SH-SY5Y (cell line): ENCODE results near the gene CLDND2.

Experiments
- GATA2 ChIP-seq: IDR thresholded peaks from 2 replicates; pipeline ENCODE4 v1.6.1; 2011; ENCODE audit warnings: mild to moderate bottlenecking, low read depth, low read length
- GATA3 ChIP-seq: IDR thresholded peaks from 2 replicates; pipeline ENCODE4 v1.6.1; 2011; ENCODE audit warnings: low read depth, mild to moderate bottlenecking, low read length, moderate library complexity

Gene CLDND2, protein sequence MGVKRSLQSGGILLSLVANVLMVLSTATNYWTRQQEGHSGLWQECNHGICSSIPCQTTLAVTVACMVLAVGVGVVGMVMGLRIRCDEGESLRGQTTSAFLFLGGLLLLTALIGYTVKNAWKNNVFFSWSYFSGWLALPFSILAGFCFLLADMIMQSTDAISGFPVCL

DNA sequence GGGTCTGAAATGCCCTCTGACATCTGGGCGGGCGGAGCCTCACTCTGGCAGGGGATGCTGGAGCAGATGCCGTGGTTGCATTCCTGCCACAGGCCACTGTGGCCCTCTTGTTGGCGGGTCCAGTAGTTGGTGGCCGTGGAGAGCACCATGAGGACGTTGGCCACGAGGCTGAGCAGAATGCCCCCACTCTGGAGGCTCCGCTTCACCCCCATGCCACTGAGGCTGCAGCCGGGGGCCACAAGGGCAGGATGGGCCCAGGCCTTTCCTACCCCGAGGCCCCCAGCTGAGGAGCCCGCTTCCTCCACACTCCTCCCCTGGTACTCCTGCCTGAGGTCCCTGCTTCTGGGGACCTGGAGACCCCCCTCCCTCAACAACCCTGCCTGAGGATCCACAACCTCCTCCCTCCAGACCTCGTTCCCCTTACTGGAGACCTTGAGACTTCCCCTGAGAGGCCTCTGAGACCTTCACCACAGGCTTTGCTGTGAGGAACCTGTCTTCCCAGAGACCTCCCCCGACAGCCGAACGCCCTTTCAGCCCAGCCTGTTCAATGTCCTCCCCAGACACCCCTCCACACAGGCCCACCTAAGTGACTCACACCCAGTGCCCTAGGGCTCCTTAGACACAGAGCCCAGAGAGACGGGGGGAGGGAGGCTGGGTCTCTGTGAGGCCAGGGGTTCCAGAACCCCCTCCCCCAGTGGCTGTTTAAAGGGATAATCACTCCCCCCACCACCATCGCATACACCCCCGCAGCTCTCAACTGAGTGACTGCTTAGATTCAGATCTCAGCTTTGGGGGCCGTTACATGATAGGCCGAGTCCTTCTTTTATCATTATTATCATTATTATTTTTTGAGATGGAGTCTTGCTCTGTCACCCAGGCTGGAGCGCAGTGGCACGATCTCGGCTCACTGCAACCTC lies at the start of gene CLDND2:
TSS of gene CLDND2 (minus strand) at position 638 of the 917 bp plus-strand sequence. CDS start at position 212, 426 bp downstream.
- TF ChIP-seq GATA3 (no peak), GATA2 (no peak)

DNA sequence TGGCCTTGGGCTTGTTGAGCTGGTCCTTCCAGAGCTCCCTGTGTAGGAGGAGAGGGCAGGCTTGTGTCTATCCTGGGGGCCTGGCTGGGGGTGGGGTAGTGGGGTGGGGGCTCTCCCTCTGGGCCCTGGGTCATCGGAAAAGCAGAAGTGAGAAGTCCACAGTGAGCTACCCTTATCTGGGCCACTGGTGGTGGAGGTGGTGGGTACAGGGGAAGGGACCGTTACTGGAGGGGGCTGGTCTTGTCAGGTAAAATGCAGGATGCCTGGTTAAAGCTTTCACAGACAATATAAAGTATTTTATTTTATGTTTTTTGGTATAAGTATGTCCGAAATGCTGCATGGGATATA lies 49.0 kb upstream of the CLDND2 start:
- no peak for TF ChIP-seq GATA2
- TF ChIP-seq GATA3, result no peak

DNA sequence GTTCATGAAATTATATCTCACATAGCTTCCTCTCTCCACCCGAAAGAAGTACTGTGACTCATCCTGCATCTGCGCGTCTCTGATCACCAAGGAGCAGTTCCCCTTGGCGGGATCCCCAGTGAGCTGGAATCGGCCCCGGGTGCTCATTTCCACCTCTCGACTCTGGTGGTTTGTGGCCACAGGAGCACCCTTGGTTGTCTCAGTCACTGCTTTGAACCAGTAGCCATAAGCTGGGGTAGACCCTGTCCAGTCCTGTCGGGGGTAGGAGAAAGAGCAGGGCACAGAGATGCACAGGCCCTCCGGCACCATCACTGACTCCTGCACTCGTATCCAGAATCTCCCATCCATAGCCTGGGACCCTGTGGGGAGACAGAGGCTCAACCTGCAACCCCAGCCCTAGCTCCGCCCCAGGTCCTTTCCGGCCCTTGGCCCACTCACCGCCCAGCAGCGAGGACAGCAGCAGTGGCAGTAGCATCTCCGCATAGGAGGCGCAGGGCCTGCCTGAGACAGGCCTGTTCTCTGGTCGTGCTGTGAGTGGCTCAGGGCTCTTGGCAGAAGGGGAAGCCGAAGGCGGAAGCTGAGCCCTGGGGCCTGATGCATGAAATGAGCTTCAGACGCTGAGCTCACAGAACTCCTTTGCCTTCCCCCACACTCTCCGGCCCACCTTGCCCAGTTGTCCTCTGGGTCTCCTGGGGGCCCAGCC lies 48.5 kb upstream of the CLDND2 start, which contains the start of gene SIGLEC10:
TSS of gene SIGLEC10 (minus strand) at position 536 of the 703 bp plus-strand sequence. CDS start at position 475, 61 bp downstream.
- TF ChIP-seq GATA3 (no peak), GATA2 (no peak)

DNA sequence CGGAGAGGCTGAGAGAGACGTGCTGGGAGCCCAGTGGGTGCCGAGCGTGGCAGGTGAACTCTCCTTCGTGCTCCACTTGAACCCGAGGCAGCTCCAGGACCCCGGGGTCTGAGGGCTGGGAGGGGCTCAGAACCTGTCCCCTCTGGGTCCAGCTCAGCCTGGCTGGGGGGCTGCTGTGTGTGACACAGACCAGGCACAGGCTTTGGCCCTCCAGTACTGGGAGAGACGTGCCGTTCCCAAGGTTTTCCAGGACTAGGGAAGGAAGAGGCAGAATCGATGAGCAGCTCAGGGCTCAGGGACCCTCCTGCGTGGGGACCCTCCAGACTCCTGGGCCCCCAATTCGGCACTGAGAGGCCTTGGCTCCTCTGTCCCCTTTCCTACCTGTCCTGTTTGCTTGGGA lies 46.4 kb upstream of the CLDND2 start:
- TF ChIP-seq GATA3 (no peak), GATA2 (no peak)

DNA sequence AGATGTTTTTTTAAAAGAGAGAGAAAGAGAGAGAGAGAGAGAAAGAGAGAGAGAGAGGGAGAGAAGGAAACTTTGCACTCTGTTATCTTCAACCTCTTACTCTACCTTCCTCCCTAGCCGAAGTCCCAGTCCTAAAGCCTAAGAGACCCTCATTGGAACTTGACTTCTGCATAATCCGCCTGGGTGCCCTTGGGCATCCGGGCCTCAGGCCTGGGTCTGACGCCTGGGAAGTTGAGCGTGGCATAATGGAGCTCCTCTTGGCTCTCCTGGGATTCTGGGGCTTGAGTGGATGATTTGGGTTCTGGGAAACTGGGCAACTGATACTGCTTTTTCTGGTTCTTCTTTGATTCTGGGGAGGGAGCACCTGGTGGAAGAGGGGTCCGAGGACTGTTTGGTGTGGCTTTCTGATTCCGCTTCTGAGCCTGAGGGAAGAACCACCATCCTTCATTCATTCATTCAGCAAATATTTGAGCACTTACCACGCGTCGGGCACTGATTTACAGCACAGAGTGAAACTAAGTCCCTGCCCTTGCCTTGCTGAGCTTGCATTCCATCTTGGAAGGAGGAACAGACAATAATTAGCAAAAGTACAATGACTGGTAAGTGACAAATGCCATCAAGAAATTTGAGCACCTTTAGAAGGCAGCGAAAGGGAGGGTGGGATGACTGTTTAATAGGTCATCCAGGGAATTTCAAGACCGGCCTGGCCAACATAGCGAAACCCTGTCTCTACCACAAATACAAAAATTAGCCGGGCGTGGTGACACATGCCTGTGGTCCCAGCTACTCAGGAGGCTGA lies 42.3 kb upstream of the CLDND2 start:
- no peak for TF ChIP-seq GATA3
- TF ChIP-seq GATA2, result no peak

DNA sequence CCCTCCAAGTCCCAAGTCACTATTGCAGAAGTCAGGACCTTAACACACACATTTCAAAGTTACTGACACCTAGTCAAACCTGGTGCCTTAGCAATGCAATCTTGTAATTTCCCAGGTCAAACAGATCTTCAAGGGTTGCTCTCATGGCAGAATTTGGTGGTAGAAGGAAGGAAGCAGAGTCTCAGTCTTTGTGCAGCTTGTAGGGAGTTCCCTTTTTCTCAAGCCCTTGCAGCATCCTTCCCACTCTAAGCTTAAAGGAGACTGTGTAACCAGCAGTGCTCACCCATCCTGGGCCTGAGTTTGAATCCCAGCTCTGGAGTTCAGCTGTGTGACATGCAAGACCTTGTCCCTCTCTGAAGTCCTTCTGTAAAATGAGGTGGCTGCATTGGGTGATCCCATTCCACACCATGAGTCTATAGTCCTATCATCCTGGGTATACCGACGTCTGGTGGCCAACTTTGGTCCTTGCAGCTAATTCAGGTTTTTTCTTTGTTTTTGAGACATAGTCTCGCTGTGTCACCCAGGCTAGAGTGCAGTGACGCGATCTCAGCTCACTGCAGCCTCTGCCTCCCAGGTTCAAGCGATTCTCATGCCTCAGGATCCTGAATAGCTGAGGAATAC lies 38.8 kb upstream of the CLDND2 start:
- TF ChIP-seq GATA2 (no peak), GATA3 (no peak)

DNA sequence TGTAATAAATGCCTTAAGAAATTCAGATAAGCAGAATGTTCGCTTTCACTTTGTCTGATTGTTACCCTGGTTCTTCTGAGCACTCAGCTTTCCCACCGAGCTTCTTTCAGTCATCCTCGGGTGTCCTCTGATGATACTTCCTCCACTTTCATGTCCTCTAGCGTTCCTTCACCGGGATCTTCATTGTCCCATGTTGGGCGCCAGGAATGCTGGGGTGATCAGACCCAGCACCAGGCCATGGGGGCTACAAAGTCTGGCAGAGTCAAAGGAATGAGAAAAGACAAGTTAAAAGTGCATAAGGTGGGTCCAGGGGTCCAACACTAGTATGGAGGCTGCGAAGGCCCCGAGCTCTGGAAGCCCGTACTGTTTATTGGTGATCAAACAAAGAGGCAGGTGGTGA lies 33.3 kb upstream of the CLDND2 start:
- TF ChIP-seq GATA2 (no peak), GATA3 (no peak)

DNA sequence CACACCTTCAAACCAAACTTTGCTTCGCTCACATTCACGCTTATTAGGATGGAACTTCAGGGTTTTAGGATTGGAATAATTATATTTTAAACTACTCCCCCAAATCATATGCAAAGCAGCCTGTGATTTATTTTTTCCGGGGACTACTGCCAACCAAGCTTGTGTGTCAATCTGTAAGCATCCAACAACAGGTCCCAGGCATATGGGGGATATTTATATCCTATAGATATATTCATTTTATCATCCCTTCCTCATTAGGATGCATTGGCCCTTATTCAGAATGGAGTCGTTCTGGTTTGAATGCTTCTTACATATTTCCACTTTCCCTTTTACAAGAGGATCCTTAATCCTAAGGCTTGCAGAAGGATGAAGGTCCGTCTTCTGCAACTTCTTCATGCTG lies 30.4 kb upstream of the CLDND2 start:
- TF ChIP-seq GATA2, result no peak
- no peak for TF ChIP-seq GATA3

DNA sequence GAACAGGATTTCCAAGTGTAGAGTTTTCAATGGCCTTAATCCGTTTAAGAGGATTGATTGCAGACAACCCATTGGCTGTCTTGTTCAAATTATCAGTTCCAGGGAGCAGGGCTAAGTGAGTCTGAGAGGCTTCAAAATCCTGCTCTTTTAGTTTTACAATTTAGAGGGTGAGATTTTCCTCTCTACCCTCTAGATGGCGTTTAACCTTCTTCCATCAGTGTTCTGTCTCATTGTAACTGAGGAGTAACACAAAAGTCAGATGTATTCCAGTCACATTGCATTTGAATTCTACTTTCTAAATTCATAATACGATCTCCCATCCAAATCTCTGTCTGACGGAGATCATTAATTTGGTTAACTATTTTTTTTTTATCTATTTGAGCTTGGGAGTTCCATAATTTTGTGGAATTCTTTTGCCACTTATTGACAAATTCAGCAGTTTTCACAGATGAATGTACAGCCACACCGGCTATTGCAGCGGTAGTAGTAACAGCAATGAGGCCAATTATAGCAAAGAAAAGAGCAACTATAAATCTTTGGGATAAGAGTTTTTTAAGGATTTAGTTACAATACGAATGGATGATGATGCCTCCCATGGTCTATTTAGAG lies 29.4 kb upstream of the CLDND2 start:
- TF ChIP-seq GATA2 (no peak), GATA3 (no peak)

DNA sequence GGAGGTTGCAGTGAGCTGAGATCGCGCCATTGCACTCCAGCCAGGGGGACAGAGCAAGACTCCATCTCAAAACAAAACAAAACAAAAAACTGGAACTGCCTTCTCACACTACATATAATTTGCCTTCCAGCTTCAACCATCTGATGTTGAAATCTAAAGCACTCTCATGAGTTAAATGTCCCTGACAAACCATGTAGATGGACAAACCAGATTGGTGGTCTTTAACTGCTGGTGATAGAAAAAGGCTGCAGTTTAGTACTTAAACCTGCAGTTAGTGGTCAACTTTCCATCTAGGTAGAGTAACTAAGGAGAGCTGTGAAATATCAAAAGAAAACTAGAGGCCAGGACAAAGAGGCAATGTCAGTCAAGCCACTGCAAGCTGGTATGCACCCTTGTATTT lies 27.4 kb upstream of the CLDND2 start:
- TF ChIP-seq GATA3 (no peak), GATA2 (no peak)

DNA sequence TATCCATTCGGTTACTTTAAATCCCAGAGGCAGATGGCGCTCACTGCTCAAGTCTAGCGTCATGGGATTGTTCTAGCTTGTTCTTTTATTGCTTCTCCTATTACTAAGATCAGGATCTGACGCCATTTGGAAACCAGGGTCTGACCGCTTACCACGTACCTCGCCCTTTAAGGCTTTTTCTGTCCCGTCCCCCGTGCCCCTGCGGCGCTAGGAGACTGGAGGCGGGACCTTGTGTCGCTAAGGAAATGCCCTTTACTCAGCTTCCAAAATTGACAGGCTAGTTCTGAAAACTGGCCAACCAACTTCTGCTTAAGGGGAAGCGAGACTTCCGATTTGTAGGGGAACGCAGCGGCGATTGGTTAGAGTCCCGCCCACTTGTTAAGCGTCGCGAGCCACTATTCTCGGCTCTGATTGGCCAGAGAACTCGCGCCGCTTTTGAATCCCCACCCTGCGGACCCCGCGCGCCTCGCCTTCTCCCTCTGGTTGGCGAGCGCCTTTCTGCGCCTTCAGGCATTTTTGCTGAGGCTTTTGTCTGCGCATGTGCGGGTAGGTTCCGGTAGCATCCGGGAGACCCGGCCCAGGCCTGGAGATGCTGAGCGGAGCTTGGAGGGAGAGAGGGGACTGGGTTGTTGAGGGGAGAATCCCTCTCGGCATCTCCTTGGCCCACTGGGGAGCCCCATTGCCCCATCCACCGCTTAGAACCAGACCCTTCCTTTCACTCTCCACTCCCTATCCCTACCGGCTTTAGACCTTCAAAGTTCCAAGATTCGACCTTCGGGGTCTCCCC lies 25.4 kb upstream of the CLDND2 start:
- TF ChIP-seq GATA2 (0 out of 2 replicates have a peak, but pooled peaks have one; percentile 15), GATA3 (no peak)

DNA sequence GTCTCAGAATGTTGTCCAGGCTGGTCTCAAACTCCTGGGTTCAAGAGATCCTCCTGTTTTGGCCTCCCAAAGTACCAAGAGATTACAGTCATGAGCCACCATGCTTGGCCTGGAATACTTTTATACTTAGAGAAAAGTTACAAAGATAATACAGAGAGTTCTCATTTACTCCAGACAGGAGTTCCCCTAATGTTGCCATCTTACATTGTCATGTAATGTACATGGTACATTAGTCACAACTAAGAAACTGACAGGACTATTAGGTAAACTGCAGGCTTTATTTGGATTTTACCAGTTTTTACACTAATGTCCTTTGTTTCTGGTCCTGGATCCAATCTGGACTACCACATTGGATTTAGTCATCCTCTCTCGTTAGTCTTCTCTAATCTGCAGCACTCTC lies 23.9 kb upstream of the CLDND2 start:
- TF ChIP-seq GATA2, result no peak
- no peak for TF ChIP-seq GATA3

DNA sequence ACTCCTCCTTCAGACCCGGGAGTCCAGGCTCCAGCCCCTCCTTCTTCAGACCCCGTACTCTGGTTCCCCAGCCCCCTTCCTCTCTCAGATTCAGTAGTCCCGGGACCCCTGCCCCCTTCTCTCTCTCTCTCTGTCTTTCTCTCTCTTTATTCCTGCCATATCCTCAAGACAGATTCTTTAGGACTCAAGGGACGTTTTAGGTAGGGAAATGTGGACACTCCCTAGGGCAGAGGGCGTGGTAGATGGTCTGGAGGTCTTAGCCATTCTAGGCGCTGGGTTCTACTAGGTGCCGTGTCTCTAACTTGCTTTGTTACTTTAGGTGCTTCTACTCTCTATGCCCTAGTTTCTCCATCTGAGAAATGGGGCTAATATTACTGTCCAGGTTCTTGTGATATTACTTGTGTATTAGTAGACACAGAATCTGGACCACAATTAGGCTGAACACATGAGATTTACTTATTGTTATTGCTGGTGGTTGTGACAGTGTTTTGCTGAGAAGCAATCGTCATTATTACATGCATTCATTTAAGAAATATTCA lies 22.3 kb upstream of the CLDND2 start:
- TF ChIP-seq GATA2 (no peak), GATA3 (no peak)
